ENCODE results near the gene NR4A2. TPM values are rescaled to one million over a fixed set of nuclear protein-coding genes. Genes with fewer than 3 reads are reported as not detected.
A peak's percentile ranks its signal among the peaks of the same experiment; 100 is the strongest.

NR4A2 gene
- 1 to 10 TPM; 1.2 to 1.6 TPM for total RNA-seq
- polyA plus RNA-seq (2013, experiment 1 of 2) = 2.3 TPM
- 1.5 TPM for polyA plus RNA-seq (2013, experiment 2 of 2)
- long read RNA-seq, experiment 1 = 0 reads
- long read RNA-seq, experiment 2 = 0 reads
- long read RNA-seq, experiment 3, partial matches to known transcripts = 1 of 6 reads
- long read RNA-seq, experiment 3, other reads (novel, unspliced or antisense) = 3 of 6 reads
- long read RNA-seq, experiment 4 = 0 reads

DNA sequence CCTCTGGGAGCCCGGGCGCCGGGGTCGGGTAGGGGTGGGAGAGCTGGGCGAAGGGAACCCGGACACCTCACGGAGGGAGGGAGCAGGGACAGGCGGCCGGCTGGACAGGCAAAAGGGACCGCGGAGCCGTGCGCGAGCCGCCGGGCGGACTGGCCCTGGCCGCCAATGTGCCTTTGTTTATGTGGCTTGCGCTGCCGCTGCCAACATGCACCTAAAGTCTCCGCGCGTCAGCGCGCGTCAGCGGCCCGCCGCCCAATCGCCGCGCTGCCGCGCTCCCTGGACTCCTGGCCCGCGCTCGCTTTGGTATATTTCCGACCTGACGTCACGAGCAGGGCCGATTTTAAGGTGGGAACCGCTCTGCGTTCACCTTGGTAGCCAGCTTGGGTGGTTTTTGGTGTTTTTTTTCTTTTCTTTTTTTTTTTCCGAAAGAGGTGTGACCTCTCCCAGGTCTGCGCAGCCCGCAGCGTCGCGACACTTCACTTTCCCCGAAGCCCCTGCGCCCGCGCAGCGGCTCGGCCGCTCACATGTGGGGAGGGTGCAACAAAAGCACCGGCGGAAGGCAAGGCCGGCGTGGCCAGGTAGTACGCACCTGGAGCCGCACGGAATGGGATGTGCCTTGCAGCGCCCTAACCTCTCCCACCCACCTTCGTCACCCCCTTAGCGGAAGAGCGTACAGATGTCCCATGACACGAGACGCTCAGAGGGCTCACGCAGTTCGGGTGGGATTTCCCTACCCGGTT is at the start of gene NR4A2:
TSS of gene NR4A2 (minus strand) at position 188 of the 740 bp plus-strand sequence. CDS start 2,535 bp downstream, outside the sequence.
- Histone ChIP-seq H3K4me1 (ENCODE audit: control insufficient read depth, insufficient read depth, low read length) (no peaks in the 10 kb centered on the region), H3K9ac (ENCODE audit: extremely low read depth, low read length, poor library complexity, severe bottlenecking) (peak within 1 kb of the TSS; percentile 60), H3K36me3 (ENCODE audit: control insufficient read depth, insufficient read depth, low read length) (no peaks in the 10 kb centered on the region), H3K4me3 (ENCODE audit: low read length) (peak within 1 kb of the TSS; percentile 91), H3K27ac (ENCODE audit: low read depth, low read length) (no peak within 1 kb of the TSS), H3K9me3 (ENCODE audit: control insufficient read depth, low read length) (no peaks in the 10 kb centered on the region), H3K27me3 (ENCODE audit: control insufficient read depth, insufficient read depth, low read length, poor library complexity, severe bottlenecking) (peaks cover 38% of the 10 kb centered on the region)
- Mint-ChIP-seq H3K27ac (peak within 1 kb of the TSS; percentile 97), H3K36me3 (ENCODE audit: low read depth) (no peaks in the 10 kb centered on the region), H3K9me3 (no peaks in the 10 kb centered on the region), H3K27me3 (ENCODE audit: insufficient read depth) (peaks cover 48% of the 10 kb centered on the region), H3K4me3 (peak within 1 kb of the TSS; percentile 79), H3K4me1 (peaks cover 12% of the 10 kb centered on the region)
- TF ChIP-seq, protein P1, sequence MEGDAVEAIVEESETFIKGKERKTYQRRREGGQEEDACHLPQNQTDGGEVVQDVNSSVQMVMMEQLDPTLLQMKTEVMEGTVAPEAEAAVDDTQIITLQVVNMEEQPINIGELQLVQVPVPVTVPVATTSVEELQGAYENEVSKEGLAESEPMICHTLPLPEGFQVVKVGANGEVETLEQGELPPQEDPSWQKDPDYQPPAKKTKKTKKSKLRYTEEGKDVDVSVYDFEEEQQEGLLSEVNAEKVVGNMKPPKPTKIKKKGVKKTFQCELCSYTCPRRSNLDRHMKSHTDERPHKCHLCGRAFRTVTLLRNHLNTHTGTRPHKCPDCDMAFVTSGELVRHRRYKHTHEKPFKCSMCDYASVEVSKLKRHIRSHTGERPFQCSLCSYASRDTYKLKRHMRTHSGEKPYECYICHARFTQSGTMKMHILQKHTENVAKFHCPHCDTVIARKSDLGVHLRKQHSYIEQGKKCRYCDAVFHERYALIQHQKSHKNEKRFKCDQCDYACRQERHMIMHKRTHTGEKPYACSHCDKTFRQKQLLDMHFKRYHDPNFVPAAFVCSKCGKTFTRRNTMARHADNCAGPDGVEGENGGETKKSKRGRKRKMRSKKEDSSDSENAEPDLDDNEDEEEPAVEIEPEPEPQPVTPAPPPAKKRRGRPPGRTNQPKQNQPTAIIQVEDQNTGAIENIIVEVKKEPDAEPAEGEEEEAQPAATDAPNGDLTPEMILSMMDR (conservative IDR thresholded peaks at IDR 0.05) = no peak
- WGBS, 2 experiments (ENCODE audit: insufficient coverage in 1 of 2, insufficient read length in 1 of 2) = 0% methylated on average over 26 to 72 of the region's 72 CpGs
- peak; percentile 92 for DNase-seq

DNA sequence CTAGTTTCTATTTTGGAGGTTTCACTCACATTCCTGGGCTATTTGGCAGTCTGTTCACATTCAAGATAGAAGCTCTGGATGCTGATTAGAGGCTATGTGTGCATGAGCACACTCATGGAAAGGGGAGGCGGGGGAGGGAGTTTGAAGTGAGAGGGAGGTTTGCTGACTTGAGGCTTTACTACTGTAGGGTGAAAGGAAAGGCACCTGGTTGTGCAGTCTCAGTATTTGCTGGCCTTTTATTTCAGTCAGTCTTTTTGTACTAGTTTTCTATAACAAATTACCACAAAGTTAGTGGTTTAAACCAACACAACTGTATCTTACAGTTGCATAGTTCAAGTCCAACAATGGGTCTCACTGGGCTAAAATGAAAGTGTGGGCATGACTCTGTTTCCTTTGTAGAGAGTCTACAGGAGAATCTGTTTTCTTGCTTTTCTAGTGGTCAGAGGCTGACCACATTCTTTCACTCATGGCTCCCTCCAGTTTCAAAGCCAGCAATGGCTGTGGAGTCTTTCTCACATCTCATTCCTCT is 47.7 kb upstream of the NR4A2 start:
- Histone ChIP-seq H3K27me3 (ENCODE audit: control insufficient read depth, insufficient read depth, low read length, poor library complexity, severe bottlenecking) (no peaks in the 10 kb centered on the region), H3K36me3 (ENCODE audit: control insufficient read depth, insufficient read depth, low read length) (no peaks in the 10 kb centered on the region), H3K4me1 (ENCODE audit: control insufficient read depth, insufficient read depth, low read length) (no peaks in the 10 kb centered on the region), H3K4me3 (ENCODE audit: low read length) (no peak overlapping the region), H3K9me3 (ENCODE audit: control insufficient read depth, low read length) (peaks cover 11% of the 10 kb centered on the region), H3K27ac (ENCODE audit: low read depth, low read length) (no peak overlapping the region), H3K9ac (ENCODE audit: extremely low read depth, low read length, poor library complexity, severe bottlenecking) (no peak overlapping the region)
- TF ChIP-seq, protein P1 (conservative IDR thresholded peaks at IDR 0.05) = no peak
- H3K4me1 Mint-ChIP-seq = peaks cover 2% of the 10 kb centered on the region
- H3K27ac Mint-ChIP-seq = no peak overlapping the region
- H3K9me3 Mint-ChIP-seq = peaks cover 15% of the 10 kb centered on the region
- WGBS, 2 experiments (ENCODE audit: insufficient coverage in 1 of 2, insufficient read length in 1 of 2) = 95% methylated on average over 1 of the region's 1 CpG; no CpG with 5 or more reads in 1 of the 2 experiments
- H3K27me3 Mint-ChIP-seq (ENCODE audit: insufficient read depth) = no peaks in the 10 kb centered on the region
- no peak for DNase-seq
- H3K36me3 Mint-ChIP-seq (ENCODE audit: low read depth) = no peaks in the 10 kb centered on the region
- H3K4me3 Mint-ChIP-seq = no peak overlapping the region

DNA sequence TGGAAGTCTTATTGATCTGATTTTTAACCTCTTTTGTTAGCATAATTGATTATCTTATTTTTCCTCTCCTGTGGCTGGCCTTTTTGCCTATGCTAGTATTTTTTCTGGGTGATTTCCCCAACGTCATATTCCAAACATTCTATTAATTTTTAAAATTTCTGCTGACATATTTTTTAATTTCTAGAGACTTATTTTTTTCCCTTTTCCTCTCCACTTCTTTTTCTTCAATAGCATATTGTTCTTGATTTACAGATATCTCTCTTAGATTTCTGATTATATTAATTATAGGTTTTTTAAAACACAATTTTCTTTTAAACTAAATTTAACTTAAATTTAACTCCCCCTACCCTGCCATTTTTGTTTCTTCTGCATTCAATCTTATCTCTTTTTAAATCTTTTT is 47.2 kb upstream of the NR4A2 start:
- TF ChIP-seq, protein P1 (conservative IDR thresholded peaks at IDR 0.05) = no peak
- H3K4me3 Mint-ChIP-seq = no peak overlapping the region
- no peaks in the 10 kb centered on the region for H3K36me3 Mint-ChIP-seq (ENCODE audit: low read depth)
- peaks cover 2% of the 10 kb centered on the region for H3K4me1 Mint-ChIP-seq
- Histone ChIP-seq H3K36me3 (ENCODE audit: control insufficient read depth, insufficient read depth, low read length) (no peaks in the 10 kb centered on the region), H3K4me1 (ENCODE audit: control insufficient read depth, insufficient read depth, low read length) (no peaks in the 10 kb centered on the region), H3K9ac (ENCODE audit: extremely low read depth, low read length, poor library complexity, severe bottlenecking) (no peak overlapping the region), H3K9me3 (ENCODE audit: control insufficient read depth, low read length) (peaks cover 11% of the 10 kb centered on the region), H3K4me3 (ENCODE audit: low read length) (no peak overlapping the region), H3K27ac (ENCODE audit: low read depth, low read length) (no peak overlapping the region), H3K27me3 (ENCODE audit: control insufficient read depth, insufficient read depth, low read length, poor library complexity, severe bottlenecking) (no peaks in the 10 kb centered on the region)
- no peak overlapping the region for H3K27ac Mint-ChIP-seq
- H3K9me3 Mint-ChIP-seq = peaks cover 18% of the 10 kb centered on the region
- WGBS, 2 experiments (ENCODE audit: insufficient coverage in 1 of 2, insufficient read length in 1 of 2) = 89% methylated on average over 1 of the region's 1 CpG; no CpG with 5 or more reads in 1 of the 2 experiments
- H3K27me3 Mint-ChIP-seq (ENCODE audit: insufficient read depth) = no peaks in the 10 kb centered on the region
- no peak for DNase-seq
